GM21367 (cell line): ENCODE measurements around the gene NPIPA7.
"Not testable (repeated sequence)": the region's sequence is repeated elsewhere in the genome, so short reads cannot be mapped to it uniquely, and the experiment has no call there.

Experiments
- ATAC-seq: cut with Tn5 transposase; IDR thresholded peaks from one replicate; pipeline ENCODE4 v1.9.1; 2021; ENCODE audit not compliant: unreplicated experiment

The NPIPA7 gene

DNA sequence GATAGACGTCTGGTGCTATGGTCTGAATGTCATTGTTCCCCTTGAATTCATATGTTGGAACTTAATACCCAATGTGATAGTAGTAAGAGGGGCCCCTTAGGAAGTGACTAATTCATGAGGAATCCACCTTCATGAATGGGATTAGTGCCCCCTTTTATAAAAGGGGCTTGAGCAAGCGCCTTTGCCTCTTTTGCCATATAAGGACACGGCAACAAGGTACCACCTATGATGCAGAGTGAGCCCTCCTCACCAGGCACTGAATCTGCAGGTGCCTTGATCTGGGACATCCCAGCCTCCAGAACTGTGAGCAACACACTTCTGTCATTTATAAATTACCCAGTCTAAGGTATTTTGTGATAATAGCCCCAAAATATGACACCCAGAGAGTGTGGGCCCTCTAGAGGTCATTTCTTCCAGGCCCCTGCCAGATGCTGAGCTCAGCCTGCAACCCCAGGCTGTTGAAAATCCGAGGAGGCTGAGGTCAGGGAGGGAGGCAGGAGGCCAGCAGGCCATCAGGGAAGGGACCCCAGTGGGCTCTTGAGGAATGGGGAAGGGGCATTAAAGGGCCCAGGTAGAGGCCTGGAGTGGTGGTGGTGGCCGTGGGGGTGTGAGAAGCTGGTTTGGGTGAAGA, 39.1 kb downstream of the NPIPA7 start:
- not testable (repeated sequence) for ATAC-seq

- not testable (repeated sequence) for ATAC-seq
Measured at GRCh38 chr16:16420515-16420914, 41.6 kb downstream of the NPIPA7 start.

- not testable (repeated sequence) for ATAC-seq
Measured at GRCh38 chr16:16425146-16425545, 46.2 kb downstream of the NPIPA7 start.

DNA sequence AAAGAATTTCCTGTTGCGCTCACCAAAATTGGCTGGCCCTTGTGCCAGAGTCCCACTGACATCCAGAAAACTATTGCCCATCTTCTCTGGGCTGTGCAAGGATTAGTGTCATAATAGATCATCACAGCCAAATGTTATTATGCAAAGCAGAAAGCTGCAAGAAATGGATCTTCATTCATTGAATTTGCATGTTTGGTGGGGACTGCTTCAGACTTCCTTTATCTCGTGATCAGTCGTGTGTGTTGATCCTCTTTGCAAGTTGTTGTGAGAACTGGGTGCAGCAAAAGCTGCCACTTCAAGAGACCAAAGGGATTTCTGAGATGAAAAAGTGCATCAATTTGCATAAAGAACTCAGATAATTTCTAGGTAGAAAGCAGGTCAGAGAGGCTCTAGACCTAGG, 52.2 kb downstream of the NPIPA7 start:
- not testable (repeated sequence) for ATAC-seq

- not testable (repeated sequence) for ATAC-seq
Measured at GRCh38 chr16:16434711-16435110, 55.8 kb downstream of the NPIPA7 start.

DNA sequence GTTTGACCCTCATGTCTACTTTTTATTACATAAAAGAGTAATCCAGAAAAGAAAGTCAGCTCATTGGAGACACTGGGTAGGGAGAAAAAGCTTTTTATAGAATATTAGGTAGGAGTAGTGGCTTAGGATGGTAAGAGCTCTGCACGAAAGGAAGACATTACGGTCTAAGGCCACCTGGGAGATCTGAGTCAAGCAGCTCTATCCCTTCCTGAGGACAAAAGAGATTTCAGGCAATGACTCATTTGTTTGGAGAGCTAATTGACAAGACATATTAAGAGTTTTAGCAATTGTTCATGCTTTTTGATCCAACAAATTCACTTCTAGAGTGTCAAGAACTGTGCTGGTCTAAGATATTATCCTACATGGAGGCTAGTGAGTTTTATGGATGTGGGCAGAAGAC, 62.5 kb downstream of the NPIPA7 start:
- not testable (repeated sequence) for ATAC-seq
